ENCODE results near the gene TPGS1.

Gene TPGS1

DNA sequence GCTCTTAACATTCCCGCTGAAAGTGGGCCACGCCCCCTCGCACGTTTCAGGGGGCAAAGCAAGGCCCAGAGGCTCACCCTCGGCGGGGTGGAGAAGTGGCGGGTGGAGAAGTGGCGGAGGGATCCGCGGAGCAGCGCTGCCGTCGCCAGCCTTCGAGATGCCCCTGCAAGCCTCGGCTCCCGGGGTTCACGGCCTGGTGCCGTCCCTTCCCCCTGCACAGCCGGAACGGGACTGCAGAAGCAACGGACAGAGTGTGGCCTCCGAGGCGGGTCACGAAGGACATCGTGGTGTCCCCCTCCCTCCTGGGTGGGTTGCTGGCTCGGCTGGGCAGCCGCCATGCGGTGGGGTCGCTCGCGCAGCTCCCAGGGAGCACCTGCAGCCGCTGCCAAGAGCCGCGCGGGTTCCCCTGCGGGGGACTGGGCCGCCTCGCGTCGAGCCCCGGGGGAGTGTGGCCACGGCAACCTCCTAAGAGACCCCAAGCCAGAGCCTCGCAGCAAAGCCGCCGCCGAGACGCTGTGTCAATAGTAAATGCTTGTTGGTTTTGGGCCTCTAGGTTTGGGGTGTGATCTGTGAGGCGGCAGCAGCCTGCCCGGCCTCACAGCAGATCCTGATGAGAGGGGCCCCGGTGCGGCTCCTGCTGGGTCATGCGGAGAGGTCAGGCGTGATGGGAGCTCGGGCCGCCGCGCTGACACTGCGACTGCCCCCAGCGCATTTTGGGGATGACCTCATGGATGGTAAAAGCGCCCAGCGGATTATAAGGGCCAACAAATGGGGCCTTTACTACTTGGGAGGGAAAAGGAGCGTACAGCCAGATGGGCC is 5.5 kb downstream of the TPGS1 start:
- H3K27me3 ChIP-seq (ENCODE audit: control insufficient read depth in 1 of 2, insufficient read depth in 2 of 2, low read length in 2 of 2): no peaks in the 10 kb centered on the region
- H3K36me3 ChIP-seq (ENCODE audit: control insufficient read depth in 2 of 2, insufficient read depth in 2 of 2, low read length in 2 of 2): peaks cover 6% of the 10 kb centered on the region in 2 donors
- no peaks in the 10 kb centered on the region for H3K9me3 ChIP-seq (ENCODE audit: control insufficient read depth in 2 of 2, low read length in 2 of 2)
- no peak overlapping the region for H3K27ac ChIP-seq (ENCODE audit: low read length)
- peaks cover 27% of the 10 kb centered on the region for H3K4me1 ChIP-seq (ENCODE audit: control insufficient read depth, insufficient read depth, low read length)
- no peak overlapping the region for H3K9ac ChIP-seq (ENCODE audit: low read length in 2 of 2)
- no peak overlapping the region for H3K4me3 ChIP-seq (ENCODE audit: low read length in 2 of 2)

DNA sequence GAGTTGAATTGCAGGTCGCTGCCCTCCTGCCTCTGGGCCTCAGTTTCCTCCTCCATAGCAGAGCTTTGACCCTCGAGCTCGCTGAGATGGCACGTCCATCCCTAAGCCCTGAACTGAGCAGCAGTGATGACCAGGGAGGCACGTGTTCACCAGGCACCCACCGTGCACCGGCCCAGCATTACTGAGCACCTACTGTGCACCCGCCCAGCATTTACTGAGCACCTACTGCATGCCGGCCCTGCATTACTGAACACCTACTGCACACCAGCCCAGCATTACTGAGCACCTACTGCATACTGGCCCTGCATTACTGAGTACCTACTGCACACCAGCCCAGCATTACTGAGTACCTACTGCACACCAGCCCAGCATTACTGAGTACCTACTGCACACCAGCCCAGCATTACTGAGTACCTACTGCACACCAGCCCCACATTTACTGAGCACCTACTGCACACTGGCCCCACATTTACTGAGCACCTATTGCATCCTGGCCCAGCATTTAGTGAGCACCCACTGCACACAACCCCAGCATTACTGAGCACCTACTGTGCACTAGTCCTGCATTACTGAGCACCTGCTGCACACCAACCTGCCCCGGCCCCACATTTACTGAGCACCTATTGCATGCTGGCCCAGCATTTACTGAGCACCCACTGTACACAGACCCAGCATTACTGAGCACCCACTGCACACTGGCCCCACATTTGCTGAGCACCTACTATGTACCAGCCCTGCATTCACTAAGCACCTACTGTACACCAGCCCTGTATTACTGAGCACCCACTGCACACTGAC is 6.3 kb downstream of the TPGS1 start:
- H3K9me3 ChIP-seq (ENCODE audit: control insufficient read depth in 2 of 2, low read length in 2 of 2): no peaks in the 10 kb centered on the region
- H3K4me3 ChIP-seq (ENCODE audit: low read length in 2 of 2): no peak overlapping the region
- no peak overlapping the region for H3K27ac ChIP-seq (ENCODE audit: low read length)
- peaks cover 19% of the 10 kb centered on the region for H3K4me1 ChIP-seq (ENCODE audit: control insufficient read depth, insufficient read depth, low read length)
- H3K9ac ChIP-seq (ENCODE audit: low read length in 2 of 2): no peak overlapping the region
- peaks cover 6% of the 10 kb centered on the region in 2 donors for H3K36me3 ChIP-seq (ENCODE audit: control insufficient read depth in 2 of 2, insufficient read depth in 2 of 2, low read length in 2 of 2)
- H3K27me3 ChIP-seq (ENCODE audit: control insufficient read depth in 1 of 2, insufficient read depth in 2 of 2, low read length in 2 of 2): no peaks in the 10 kb centered on the region

DNA sequence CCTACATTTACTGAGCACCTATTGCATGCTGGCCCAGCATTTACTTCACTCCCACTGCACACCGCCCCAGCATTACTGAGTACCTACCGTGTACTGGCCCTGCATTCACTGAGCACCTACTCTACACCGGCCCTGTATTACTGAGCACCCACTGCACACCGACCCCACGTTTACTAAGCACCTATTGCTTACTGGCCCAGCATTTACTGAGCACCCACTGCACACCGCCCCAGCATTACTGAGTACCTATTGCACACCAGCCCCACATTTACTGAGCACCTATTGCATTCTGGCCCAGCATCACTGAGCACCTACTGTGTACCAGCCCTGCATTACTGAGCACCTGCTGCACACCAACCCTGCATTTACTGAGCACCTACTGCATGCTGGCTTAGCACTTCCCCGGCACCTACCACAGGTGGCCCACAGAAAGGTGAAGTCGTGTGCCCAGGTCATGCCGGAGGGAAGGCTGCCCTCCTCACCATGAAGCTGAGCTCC is 6.9 kb downstream of the TPGS1 start:
- no peak overlapping the region for H3K9ac ChIP-seq (ENCODE audit: low read length in 2 of 2)
- H3K4me1 ChIP-seq (ENCODE audit: control insufficient read depth, insufficient read depth, low read length): peaks cover 14% of the 10 kb centered on the region
- no peak overlapping the region for H3K4me3 ChIP-seq (ENCODE audit: low read length in 2 of 2)
- peaks cover 4 to 6% of the 10 kb centered on the region in 2 donors for H3K36me3 ChIP-seq (ENCODE audit: control insufficient read depth in 2 of 2, insufficient read depth in 2 of 2, low read length in 2 of 2)
- no peak overlapping the region for H3K27ac ChIP-seq (ENCODE audit: low read length)
- no peaks in the 10 kb centered on the region for H3K9me3 ChIP-seq (ENCODE audit: control insufficient read depth in 2 of 2, low read length in 2 of 2)
- H3K27me3 ChIP-seq (ENCODE audit: control insufficient read depth in 1 of 2, insufficient read depth in 2 of 2, low read length in 2 of 2): no peaks in the 10 kb centered on the region

DNA sequence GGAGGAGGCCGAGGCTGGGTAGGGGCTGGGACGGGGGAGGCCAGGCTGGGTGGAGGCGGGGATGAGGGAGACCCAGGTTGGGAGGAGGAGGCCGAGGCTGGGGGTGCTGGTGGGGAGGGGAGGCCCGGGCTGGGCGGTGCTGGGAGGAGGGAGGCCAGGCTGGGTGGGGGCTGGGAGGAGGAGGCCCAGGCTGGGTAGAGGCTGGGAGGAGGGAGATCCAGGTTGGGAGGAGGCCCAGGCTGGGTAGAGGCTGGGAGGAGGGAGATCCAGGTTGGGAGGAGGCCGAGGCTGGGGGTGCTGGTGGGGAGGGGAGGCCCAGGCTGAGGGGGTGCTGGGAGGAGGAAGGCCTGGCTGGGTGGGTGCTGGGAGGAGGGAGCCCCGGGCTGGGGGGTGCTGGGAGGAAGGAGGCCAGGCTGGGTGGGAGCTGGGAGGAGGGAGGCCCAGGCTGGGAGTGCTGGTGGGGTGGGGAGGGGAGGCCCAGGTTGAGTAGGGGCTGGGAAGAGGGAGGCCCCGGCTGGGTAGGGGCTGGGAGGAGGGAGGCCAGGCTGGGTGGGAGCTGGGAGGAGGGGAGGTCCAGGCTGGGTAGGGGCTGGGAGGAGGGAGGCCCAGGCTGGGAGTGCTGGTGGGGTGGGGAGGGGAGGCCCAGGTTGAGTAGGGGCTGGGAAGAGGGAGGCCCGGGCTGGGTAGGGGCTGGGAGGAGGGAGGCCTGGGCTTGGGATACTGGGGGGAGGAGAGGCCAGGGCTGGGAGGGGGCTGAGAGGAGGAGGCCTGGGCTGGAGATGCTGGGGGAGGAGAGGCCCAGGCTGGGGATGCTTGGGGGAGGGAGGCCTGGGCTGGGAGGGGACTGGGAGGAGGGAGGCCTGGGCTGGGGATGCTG is 10.7 kb downstream of the TPGS1 start:
- no peaks in the 10 kb centered on the region for H3K4me1 ChIP-seq (ENCODE audit: control insufficient read depth, insufficient read depth, low read length)
- H3K27me3 ChIP-seq (ENCODE audit: control insufficient read depth in 1 of 2, insufficient read depth in 2 of 2, low read length in 2 of 2): no peaks in the 10 kb centered on the region
- H3K9ac ChIP-seq (ENCODE audit: low read length in 2 of 2): no peak overlapping the region
- H3K4me3 ChIP-seq (ENCODE audit: low read length in 2 of 2): no peak overlapping the region
- H3K9me3 ChIP-seq (ENCODE audit: control insufficient read depth in 2 of 2, low read length in 2 of 2): no peaks in the 10 kb centered on the region
- no peak overlapping the region for H3K27ac ChIP-seq (ENCODE audit: low read length)
- H3K36me3 ChIP-seq (ENCODE audit: control insufficient read depth in 2 of 2, insufficient read depth in 2 of 2, low read length in 2 of 2): peaks cover 5 to 6% of the 10 kb centered on the region in 2 donors

DNA sequence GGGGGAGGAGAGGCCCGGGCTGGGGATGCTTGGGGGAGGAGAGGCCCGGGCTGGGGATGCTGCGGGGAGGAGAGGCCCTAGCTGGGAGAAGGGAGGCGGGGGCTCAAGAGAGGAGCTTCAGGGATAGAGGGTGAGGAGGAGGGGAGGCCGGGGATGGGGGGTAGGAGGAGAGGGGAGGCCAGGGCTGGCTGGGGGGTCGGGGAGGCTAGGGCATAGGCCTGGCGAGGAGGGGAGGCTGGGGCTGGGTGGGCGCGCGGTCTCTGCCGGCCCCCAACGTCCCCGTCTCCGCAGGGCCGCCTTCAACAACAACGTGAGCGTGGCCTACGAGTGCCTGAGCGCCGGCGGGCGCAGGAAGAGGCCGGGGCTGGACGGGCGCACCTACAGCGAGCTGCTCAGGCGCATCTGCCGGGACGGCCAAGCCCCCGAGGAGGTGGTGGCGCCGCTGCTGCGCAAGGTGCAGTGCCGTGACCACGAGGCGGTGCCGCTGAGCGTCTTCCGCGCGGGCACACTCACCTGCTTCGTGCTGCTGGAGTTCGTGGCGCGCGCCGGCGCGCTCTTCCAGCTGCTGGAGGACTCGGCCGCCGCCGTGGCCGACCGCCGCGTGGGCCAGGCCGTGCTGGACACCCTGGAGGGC is 11.4 kb downstream of the TPGS1 start:
- peaks cover 5 to 6% of the 10 kb centered on the region in 2 donors for H3K36me3 ChIP-seq (ENCODE audit: control insufficient read depth in 2 of 2, insufficient read depth in 2 of 2, low read length in 2 of 2)
- no peak overlapping the region for H3K27ac ChIP-seq (ENCODE audit: low read length)
- H3K9me3 ChIP-seq (ENCODE audit: control insufficient read depth in 2 of 2, low read length in 2 of 2): no peaks in the 10 kb centered on the region
- H3K9ac ChIP-seq (ENCODE audit: low read length in 2 of 2): no peak overlapping the region
- no peaks in the 10 kb centered on the region for H3K27me3 ChIP-seq (ENCODE audit: control insufficient read depth in 1 of 2, insufficient read depth in 2 of 2, low read length in 2 of 2)
- H3K4me1 ChIP-seq (ENCODE audit: control insufficient read depth, insufficient read depth, low read length): no peaks in the 10 kb centered on the region
- no peak overlapping the region for H3K4me3 ChIP-seq (ENCODE audit: low read length in 2 of 2)

- Histone ChIP-seq H3K27ac (ENCODE audit: low read length) (no peak overlapping the region), H3K4me3 (ENCODE audit: low read length in 2 of 2) (no peak overlapping the region), H3K36me3 (ENCODE audit: control insufficient read depth in 2 of 2, insufficient read depth in 2 of 2, low read length in 2 of 2) (peaks cover 0 to 5% of the 10 kb centered on the region in 2 donors), H3K9ac (ENCODE audit: low read length in 2 of 2) (no peak overlapping the region), H3K4me1 (ENCODE audit: control insufficient read depth, insufficient read depth, low read length) (peaks cover 2% of the 10 kb centered on the region), H3K9me3 (ENCODE audit: control insufficient read depth in 2 of 2, low read length in 2 of 2) (no peaks in the 10 kb centered on the region), H3K27me3 (ENCODE audit: control insufficient read depth in 1 of 2, insufficient read depth in 2 of 2, low read length in 2 of 2) (no peaks in the 10 kb centered on the region)
Measured at GRCh38 chr19:519449-519865, 12.2 kb downstream of the TPGS1 start.

GRCh38 chr19:522726-523125 is 15.4 kb downstream of the TPGS1 start:
- peaks cover 0 to 5% of the 10 kb centered on the region in 2 donors for H3K27me3 ChIP-seq (ENCODE audit: control insufficient read depth in 1 of 2, insufficient read depth in 2 of 2, low read length in 2 of 2)
- H3K27ac ChIP-seq (ENCODE audit: low read length): no peak overlapping the region

GRCh38 chr19:524062-524674 is 16.9 kb downstream of the TPGS1 start:
- Histone ChIP-seq H3K4me1 (ENCODE audit: control insufficient read depth, insufficient read depth, low read length) (peaks cover 2% of the 10 kb centered on the region), H3K9me3 (ENCODE audit: control insufficient read depth in 2 of 2, low read length in 2 of 2) (no peaks in the 10 kb centered on the region), H3K27me3 (ENCODE audit: control insufficient read depth in 1 of 2, insufficient read depth in 2 of 2, low read length in 2 of 2) (peaks cover 0 to 5% of the 10 kb centered on the region in 2 donors), H3K36me3 (ENCODE audit: control insufficient read depth in 2 of 2, insufficient read depth in 2 of 2, low read length in 2 of 2) (peaks cover 0 to 5% of the 10 kb centered on the region in 2 donors), H3K4me3 (ENCODE audit: low read length in 2 of 2) (no peak overlapping the region), H3K9ac (ENCODE audit: low read length in 2 of 2) (no peak overlapping the region), H3K27ac (ENCODE audit: low read length) (no peak overlapping the region)

More at GRCh38 chr19:522726-523125, 15.4 kb downstream of the TPGS1 start:
- no peak overlapping the region for H3K4me3 ChIP-seq (ENCODE audit: low read length in 2 of 2)
- H3K4me1 ChIP-seq (ENCODE audit: control insufficient read depth, insufficient read depth, low read length): peaks cover 2% of the 10 kb centered on the region
- peaks cover 0 to 5% of the 10 kb centered on the region in 2 donors for H3K36me3 ChIP-seq (ENCODE audit: control insufficient read depth in 2 of 2, insufficient read depth in 2 of 2, low read length in 2 of 2)
- H3K9me3 ChIP-seq (ENCODE audit: control insufficient read depth in 2 of 2, low read length in 2 of 2): no peaks in the 10 kb centered on the region
- no peak overlapping the region for H3K9ac ChIP-seq (ENCODE audit: low read length in 2 of 2)

- H3K36me3 ChIP-seq (ENCODE audit: control insufficient read depth in 2 of 2, insufficient read depth in 2 of 2, low read length in 2 of 2): peaks cover 0 to 2% of the 10 kb centered on the region in 2 donors
- H3K27ac ChIP-seq (ENCODE audit: low read length): no peak overlapping the region
- no peak overlapping the region for H3K9ac ChIP-seq (ENCODE audit: low read length in 2 of 2)
- H3K27me3 ChIP-seq (ENCODE audit: control insufficient read depth in 1 of 2, insufficient read depth in 2 of 2, low read length in 2 of 2): peaks cover 0 to 5% of the 10 kb centered on the region in 2 donors
- no peak overlapping the region for H3K4me3 ChIP-seq (ENCODE audit: low read length in 2 of 2)
- no peaks in the 10 kb centered on the region for H3K9me3 ChIP-seq (ENCODE audit: control insufficient read depth in 2 of 2, low read length in 2 of 2)
- peaks cover 2% of the 10 kb centered on the region for H3K4me1 ChIP-seq (ENCODE audit: control insufficient read depth, insufficient read depth, low read length)
Measured at GRCh38 chr19:525029-525428, 17.7 kb downstream of the TPGS1 start.
